Measurements from ENCODE around the gene FAM221B.

The FAM221B gene

DNA sequence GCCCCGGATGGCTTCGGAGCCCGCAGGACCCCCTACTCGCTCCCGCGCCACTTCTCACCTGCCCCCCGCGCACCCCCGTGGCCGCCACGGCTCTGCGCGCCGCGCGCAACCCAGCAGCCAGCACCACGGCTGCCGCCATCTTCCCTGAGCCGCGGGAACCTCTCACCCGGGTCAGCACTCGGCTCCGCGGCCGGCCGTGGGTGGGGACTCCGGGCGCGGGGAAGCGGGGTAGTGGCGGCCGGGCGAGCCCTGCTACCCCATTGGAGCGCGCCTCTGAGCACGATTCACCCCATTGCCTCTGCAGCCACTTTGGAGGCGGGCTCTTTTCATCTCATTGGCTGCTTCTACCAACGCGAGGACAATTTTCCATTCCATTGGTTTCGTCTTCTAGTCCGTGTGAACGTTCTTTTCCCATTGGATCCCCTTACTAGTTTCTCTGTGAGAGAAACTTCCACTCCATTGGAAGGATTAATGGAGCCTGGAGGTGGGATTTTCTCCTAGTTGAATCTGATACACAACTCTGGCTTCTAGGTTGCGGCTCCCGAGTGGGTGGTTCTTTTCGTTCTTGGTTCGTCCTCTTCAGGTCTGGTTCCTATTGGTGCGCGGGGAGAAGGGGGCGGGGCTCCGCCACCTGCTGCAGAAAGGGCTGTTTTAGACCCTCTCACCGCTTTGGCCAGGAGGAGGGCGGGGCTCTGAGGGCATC lies 13.5 kb downstream of the FAM221B start, which contains the start of gene HINT2:
Gene HINT2, minus strand, starts transcription at position 202 of the 703 bp plus-strand sequence. Its CDS starts 63 bp downstream, at position 139.
- peak; percentile 68 to 92 for DNase-seq

DNA sequence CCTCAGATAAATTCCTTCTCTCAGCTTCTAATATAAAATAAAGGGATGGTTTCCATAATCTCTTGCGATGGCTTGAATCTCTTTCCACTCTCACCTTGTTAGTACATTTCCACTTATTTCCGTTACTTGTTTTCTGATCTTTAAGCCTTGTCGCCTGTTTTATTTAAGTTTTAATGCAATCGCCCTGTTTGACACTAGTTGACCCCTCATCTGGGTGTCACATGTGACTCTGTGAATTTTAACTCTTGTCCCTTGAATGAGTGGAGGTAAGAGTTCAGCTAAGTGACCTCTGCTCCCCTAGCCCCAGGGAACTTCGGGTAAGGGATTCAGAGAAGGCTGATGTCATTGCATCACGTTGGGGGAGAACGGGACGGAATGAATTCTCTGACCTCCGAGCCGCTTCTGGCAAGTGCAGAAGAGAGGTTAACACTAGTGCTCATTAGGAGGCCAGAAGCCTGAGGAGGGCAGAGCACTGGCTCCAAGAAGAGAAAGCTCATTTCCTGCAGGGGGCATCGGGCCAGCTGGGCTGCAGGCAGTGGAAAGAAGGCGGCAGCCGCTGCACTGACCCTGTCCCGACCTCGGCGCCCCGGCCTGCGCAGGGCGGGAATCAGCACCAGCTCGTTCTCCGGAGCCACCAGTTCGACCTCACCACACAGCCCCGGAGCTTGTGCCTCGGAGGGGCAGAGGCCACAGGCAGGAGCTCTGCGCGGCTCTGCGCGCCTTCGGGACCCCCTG lies 14.3 kb downstream of the FAM221B start:
- no peak for DNase-seq

DNA sequence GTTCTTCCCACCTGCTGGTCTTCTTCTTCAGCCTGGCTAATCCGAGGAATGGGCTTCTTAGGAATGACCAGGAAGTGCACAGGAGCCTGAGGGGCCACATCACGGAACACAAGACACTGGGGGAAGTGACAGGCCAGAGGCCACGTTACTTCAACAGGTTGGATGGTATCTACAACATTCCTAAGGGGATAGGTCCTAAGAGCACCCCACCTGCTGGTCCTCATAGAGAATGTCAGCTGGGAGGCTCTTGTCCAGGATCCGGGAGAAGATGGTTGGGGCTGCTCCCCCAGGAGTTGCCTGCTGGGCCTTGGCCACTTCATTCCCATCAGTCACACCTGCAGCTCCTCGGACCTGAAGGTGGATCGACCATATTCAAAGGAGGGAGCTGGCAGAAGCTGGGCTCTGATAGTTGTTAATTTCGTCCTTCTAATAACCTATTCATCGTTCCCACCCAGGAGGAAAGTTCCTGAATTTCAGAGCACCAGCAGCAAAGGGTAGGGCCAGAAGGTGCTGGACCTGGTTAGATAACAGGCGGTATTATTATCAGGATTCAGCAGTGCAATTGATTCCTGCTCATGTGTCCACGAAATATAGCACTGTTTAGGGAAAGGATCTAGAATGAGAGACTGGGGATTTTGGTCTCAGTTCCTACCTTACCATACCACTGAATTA lies 15.0 kb downstream of the FAM221B start:
- DNase-seq: no peak

DNA sequence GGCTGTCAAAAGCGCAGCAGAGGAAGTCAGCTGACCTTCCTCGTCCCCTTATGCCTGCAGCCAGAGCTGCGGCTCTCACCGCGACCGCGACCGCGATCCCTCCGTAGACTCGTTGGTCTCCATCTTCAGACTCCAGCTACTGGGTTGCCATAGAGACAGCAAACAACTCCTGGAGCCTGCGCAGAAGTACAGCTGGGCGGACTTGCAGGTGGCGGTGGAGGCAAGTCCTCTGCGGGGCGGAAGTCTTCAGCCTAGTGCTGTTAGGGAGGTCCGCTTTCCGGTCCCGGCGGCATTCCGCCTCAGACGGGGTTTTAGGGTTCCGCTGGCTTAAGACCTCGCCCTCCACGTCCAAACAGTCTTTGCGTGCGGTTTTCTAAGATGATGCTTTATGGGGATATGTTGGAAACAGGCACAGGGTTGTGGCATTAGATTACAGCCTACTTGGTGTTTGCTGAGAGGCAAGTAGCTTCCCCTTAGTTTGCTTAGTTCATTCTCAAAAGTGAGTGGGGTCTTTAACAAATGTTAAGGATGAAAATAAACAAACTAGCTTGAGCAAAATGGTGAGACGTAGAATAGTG lies 16.4 kb downstream of the FAM221B start, which contains the start of gene SPAG8:
Gene SPAG8, minus strand, starts transcription at position 238 of the 578 bp plus-strand sequence. Its CDS starts 115 bp downstream, at position 123.
- DNase-seq: peak; percentile 52 to 80

DNA sequence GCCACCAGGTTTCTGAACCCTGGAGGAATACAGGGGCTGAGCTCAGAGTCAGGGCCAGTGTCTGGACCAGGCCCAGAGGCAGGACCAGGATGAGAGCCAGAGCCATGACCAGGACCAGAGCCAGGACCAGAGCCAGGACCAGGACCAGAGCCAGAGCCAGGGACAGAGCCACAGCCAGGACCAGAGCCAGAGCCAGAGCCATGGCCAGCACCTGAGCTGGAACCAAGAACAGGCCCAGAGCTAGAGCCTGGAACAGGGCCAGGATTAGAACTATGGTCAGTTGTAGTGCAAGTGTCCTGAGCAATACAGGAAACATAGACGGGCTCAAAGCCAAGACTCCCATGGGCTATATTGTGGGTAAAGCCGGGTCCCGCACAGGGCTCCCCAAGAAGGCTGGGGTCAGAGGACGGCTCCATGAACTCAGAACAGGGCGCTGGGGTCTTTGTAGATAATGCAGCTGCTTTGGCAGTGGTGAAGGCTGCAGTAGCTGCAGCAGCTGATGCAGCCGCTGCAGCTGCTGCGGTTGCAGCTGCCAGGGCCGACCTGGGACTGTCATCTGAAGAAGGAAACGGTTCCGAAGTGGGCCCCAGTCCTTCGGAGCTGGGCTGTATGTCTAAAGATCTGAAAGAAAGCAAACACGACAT lies 17.0 kb downstream of the FAM221B start:
- DNase-seq: no peak

DNA sequence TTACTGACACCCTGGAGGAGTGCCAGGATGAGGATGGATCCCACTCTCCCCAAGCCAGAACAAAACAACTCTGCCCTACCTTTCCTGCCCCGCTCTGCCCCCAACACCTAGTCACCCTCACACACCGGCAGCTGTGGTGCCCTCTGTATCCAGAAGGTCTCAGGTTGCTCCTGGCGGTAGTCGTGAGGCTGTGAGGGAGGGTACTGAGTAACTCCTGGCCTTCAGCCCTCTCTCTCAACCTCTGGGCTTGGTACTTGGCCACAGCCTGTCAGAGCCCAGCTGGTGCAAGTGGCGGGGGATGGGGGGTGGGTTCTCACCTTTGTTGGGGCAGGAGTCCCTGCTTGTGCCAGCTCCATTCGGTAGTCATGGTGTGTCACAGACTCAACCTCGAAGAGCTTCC lies 18.4 kb downstream of the FAM221B start:
- DNase-seq: no peak

DNA sequence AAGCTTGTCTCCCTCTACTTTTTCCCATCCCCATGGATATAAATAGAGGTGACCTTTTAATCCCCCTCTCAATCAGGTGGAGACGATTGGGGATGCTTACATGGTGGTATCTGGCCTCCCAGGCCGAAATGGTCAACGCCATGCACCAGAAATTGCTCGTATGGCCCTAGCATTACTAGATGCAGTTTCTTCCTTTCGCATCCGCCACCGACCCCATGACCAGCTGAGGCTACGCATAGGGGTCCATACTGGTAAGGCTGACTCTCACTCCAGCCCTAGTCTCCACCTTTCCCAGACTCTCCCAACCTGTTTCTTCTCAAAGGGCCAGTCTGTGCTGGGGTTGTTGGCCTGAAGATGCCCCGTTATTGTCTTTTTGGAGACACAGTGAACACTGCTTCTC lies 20.1 kb downstream of the FAM221B start:
- DNase-seq: no peak

DNA sequence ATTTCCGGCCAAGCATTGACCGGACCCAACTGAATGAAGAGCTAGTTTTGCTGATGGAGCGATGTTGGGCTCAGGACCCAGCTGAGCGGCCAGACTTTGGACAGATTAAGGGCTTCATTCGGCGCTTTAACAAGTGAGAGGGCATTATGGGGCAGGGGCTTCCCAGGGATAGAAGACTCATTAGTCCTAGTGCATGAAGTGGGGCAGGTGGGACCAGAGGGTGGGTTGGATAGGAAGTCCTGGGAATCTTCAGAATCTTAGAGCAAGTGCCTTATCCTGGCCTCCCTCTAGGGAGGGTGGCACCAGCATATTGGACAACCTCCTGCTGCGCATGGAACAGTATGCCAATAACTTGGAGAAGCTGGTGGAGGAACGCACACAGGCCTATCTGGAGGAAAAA lies 22.4 kb downstream of the FAM221B start:
- no peak for DNase-seq

DNA sequence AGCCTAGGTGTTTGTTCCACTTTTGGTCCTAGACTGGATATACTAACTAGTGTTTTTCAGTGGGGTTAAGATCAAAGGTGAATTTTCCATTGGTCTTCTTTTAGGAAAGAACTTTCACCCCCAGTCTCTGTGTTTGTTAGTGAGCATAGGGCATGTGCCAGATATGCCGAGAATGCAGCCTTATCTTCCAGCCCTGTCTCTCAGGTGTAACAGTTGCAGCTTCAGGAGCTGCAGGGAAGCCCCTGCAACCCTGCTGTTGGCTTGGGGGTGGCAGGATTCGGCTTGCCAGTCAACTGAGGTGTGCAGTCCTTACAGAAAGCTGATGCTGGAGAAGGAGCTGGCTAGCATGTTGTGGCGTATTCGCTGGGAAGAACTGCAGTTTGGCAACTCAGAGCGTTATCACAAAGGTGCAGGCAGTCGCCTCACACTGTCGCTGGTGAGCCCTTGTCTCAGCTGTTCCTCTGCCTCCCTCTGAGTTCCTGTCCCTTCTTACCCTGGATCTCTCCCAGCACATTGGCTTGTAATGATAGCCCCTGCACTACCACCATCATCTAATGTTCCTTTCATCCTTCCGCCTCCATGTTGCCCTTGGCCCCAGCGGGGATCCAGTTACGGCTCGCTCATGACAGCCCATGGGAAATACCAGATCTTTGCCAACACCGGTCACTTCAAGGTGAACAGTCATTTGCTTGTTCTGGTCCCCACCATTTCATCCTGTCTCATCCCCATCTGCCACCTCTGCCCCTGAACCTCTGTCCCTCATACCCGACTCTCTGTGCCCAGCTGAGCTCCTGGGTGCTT lies 27.0 kb downstream of the FAM221B start:
- DNase-seq: no peak

DNA sequence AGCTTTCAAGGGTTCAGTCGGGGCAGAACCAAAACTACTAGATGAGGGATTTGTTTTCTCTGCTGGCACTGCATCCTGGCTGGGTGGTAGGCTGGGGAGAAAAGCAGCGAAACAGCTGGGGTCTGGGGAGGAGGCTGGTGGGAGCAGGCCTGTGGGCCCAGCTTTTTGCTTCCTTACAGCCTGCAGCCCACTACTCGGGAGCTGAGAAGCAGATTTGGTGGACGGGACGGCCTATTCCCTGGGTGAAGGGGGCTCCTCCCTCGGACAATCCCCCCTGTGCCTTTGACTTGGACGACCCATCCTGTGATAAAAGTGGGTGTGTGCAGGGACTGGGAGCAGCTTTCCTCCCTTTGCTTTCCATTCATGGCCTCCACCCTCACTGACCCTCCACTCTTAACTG lies 28.0 kb downstream of the FAM221B start:
- no peak for DNase-seq

DNA sequence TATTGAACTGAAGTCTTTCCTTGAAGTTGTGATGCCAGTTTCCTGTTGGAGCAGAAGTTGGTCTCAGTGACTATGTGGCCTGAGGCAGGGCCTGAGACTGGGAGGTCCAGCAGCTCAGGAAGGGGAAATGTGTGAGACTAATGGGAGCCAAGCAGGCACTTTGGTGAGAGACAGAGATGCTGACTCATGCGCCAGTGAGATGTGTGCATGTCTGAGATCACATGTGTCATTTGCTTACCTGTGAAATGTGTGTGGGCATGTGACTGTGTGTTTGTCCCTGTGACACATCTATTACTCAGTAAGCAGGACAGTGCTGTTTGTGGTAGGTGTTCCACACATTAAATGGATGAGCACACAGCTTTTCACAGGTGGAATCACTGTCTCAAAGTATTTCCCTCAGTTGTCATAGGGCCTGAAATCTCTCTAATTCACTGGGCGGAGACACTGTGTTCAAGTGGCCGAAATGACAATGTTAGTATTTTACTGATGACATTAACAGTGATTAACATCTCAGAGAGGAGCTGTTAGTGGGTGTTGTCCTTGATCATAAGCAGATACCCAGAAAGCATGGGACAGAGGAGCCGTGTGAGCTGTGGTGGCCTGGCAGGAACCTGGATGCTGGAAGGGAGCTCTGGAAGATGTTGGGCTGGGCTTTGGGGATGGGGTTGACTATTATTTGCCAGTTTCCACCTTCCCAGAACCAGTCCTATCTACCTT lies 29.7 kb downstream of the FAM221B start:
- DNase-seq: no peak

DNA sequence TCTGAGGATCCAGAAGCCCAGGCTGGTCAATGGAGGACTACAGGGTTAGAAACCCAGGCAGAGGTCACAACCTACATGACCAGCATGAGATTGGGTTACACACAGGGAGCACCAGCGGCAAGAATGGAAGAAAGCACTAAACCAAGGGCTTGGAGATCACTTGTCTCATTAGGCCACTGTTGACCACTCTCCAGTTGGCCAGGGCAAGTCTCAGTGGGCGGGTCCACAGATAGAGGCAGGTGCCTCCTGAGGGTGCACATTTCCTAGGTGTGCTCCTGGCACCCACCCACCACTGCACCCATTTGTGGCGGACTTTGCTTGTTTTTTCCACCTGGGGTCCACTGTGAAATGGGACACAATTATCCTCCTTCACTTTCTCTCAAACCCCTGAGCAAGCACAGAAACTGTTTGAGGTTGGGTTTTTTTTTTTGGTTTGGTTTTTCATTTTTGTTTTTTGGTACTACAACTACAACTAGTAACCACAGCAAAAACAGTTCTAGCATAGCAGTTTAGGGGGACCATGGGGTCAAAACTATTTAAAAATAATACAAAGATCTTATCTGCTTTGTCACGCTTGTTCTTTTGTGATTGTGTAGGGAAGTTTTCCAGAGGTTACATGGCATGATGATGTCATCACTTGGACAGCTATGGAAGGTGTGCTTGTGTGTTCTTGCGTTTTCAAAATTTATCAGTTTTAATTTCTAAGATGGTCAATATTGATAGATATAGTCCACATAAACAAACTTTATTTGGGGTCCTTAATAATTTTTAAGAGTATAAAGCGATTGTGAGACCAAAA lies 31.0 kb downstream of the FAM221B start:
- DNase-seq: no peak

DNA sequence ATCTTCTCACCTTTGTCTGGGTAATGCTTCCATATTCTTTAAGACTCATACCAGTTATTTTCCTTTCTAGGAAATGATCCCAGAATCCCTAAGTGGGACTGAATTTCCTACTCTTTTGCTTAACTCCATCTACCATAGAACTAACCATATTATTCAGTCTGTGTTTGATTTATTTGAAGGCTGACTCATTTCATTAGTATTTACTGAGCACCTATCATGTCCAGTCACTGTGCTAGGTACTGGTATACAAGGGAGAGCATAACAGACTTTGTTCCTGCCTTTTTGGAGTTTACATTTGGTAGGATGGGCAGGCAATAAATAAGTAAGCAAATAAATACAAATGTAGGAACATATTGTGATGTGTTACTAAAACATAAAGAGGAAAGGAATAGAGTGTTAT lies 32.8 kb downstream of the FAM221B start:
- no peak for DNase-seq

DNA sequence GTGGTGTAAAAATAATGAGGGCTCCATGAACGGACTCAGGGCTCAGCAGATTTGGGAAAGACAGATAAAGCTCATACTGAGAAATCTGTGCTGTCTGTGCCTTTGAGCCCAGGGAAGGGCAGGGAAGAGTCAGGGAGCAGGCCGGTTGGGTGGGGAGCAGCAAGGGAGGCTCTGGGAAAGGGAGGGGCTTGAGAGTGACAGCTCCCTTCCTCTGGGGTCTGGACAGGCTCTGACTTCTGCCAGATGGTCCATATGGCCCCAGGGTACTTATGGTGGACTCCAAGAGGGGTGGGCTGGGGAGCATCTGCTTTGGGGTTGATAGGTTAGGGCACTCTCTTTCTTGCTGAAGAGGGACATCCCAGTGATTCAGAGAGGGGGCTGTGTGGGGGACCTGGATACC lies 35.1 kb downstream of the FAM221B start:
- DNase-seq: no peak

DNA sequence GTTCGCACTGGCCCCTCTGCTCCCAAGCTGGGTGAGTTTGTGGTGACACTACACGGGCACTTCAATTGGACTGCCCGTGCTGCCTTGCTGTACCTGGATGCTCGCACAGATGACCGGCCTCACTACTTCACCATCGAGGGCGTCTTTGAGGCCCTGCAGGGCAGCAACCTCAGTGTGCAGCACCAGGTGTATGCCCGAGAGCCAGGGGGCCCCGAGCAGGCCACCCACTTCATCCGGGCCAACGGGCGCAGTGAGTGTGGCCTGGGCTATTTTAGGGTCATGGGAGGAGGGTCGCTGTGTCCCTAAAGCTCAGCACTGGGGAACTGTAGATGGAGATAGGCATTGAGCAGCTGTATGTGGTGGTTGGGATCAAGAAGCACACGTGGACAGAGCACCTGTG lies 35.7 kb downstream of the FAM221B start:
- DNase-seq: no peak

DNA sequence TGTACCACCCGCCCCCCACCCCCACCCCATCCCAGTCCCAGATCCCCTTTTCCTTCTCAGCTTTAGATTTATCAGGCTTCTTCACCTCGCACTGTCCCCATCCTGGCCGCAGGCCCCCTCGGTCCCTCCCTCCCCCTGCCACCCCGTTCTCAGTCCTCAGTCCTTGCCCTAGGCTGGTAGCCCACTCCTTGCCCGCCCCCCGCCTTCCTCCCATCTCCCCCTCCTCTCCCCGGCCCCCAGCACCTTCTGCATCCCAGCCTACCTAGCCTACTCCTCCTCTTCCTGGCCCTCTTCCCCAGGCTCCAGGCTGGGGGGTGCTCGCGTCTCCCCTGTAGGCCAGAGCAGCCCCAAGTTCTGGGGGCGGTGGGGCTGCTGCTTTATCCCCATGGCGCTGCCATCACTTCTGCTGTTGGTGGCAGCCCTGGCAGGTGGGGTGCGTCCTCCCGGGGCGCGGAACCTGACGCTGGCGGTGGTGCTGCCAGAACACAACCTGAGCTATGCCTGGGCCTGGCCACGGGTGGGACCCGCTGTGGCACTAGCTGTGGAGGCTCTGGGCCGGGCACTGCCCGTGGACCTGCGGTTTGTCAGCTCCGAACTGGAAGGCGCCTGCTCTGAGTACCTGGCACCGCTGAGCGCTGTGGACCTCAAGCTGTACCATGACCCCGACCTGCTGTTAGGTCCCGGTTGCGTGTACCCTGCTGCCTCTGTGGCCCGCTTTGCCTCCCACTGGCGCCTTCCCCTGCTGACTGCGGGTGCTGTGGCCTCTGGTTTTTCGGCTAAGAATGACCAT lies 36.3 kb downstream of the FAM221B start:
- DNase-seq: no peak

DNA sequence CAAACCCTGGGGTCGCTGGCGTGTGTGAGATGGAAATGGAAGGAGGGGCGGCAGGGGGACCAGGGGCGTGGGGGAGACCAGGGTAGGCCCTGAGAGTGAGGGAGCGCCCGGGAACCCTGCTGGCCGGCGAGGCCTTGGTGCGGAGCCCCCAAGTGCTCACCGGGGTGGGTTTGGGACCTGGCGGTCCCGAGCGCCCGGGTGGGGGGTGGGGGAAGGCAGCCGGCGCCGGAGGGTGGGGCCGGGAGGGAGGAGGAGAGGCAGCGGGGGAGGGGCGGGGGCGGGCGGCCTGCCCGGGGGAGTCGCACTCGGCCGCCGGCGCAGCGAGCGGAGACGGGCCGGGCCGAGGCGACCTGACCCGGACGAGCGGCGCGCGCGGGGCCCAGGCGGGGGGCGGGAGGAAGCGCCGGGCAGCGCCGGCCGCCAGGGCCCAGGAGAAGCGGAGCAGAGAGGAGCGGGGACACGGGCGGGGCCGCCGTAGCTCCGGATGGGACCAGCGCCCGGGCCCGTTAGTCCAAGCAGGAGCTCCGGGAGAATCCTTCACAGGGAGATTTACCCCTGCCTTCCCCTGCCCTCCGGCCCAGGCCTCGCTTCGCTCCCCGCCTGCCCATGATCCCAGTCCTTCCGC lies 37.1 kb downstream of the FAM221B start, which contains the start of gene NPR2:
Gene NPR2, plus strand, starts transcription at position 295 of the 625 bp plus-strand sequence. CDS start 818 bp downstream, outside the sequence.
- no peak for DNase-seq

DNA sequence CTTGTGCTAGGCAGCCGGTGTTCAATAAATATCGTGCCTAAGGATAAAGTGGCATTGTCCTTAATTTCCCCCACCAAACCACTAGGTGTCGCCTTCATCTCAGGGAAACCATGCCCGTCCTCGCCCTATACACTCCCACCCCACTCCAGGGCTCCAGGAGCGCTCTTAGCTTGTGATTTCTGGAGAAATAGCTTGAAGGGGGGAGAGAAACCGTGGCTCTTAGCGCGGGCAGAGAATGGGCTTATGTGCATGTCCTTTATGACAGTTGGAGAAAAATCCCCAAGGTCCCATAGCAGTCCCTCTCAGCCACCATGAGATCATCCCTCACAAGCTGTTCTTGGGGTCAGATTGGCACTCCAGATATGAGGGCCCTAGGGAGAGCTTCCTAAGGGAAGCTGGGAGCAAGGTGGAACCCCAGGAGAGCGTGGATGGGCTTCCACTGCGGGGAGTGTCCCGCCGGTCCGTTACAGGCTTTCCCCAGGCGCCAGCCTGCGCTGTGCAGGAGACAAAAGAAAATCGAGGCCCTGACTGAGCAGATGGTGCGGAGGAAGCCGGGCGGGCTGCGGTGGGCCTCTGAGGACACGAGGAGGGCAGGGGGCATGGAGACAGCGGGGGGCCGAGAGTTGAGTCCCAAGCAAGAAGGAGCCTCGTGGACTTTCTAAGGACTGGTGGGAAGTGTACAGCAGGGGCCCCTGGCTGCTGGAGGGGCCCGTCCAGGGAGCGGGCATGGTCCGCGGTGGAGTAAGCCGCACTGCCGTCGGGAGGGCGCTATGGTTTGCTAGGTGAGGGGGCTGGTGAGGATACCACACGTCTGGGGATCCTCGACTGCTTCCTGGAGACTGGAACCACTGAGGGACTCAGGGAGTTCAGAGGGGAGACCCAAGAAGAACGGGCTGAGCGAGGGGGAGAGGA lies 37.9 kb downstream of the FAM221B start:
- peak; percentile 23 to 73 for DNase-seq

All from bone marrow (tissue), 2 donors.